ENCODE data around the gene G6PC2.
"Not testable (repeated sequence)": the region's sequence is repeated elsewhere in the genome, so short reads cannot be mapped to it uniquely, and the experiment has no call there.

The G6PC2 gene, protein sequence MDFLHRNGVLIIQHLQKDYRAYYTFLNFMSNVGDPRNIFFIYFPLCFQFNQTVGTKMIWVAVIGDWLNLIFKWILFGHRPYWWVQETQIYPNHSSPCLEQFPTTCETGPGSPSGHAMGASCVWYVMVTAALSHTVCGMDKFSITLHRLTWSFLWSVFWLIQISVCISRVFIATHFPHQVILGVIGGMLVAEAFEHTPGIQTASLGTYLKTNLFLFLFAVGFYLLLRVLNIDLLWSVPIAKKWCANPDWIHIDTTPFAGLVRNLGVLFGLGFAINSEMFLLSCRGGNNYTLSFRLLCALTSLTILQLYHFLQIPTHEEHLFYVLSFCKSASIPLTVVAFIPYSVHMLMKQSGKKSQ

DNA sequence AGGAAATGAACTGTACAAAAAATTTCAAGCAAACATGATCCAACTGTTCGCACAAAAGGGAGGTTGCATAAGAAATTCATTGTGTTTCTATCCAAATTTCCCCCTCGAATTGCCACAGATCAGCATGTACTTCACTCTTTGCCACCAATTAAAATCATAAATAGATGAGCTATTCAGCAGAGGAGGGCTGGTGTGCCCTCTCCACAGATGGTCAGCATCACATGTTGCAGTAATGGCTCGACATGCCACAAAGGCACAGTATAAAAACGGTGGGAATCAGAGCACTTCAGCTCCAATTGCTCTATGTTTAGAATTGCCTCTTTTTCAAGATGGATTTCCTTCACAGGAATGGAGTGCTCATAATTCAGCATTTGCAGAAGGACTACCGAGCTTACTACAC lies at the start of gene G6PC2:
TSS of gene G6PC2 (plus strand) at position 289 of the 400 bp plus-strand sequence. CDS start at position 330, 41 bp downstream.
- DNase-seq: no peak

DNA sequence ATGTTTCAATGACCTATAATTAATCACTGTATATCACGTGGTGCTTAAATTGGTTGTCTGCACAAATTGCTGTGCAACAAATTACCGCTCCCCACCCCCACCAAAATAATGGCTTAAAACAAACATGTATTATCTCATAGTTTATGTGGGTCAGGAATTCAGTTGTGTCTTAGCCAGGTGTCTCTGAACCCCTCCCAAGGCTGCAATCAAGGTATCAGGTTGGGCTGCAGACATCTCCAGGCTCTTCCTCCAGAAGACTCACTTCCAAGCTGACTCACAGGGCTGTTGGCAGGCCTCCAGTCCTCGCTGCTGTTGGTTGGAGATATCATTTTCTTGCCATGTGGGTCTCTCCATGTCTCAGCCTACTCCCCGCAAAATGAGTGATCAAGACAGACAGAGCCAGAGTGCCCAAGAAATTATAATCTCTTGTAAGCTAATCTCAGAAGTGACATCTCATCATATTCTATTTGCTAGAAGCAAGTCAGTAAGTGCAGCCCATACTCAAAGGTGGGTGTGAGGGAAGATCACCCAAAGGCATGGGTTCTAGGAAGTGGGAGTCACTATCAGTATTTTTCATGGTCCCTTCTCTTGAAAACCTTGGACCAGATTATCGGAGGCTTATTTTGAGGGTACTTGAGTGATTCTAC lies 49.3 kb upstream of the G6PC2 start:
- no peak for DNase-seq

DNA sequence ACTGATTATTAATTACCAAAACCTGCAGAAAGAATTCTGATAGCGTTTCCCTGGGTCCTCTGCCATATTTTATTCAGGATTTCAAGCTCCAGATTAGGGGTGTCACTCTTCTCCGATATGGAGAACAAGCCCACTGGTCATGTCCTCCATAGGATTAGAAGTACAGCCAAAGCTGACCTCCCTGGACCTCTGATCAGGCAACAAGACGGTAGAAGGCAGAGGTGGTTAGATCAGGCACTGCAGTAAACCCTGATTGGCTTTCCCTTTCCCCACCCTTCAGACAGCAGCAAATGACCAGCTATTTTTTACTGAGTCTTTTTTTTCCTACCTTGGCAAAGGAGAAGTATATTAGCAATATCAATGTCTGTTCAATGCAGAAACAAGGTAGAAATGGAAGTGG lies 48.6 kb upstream of the G6PC2 start:
- DNase-seq: no peak

DNA sequence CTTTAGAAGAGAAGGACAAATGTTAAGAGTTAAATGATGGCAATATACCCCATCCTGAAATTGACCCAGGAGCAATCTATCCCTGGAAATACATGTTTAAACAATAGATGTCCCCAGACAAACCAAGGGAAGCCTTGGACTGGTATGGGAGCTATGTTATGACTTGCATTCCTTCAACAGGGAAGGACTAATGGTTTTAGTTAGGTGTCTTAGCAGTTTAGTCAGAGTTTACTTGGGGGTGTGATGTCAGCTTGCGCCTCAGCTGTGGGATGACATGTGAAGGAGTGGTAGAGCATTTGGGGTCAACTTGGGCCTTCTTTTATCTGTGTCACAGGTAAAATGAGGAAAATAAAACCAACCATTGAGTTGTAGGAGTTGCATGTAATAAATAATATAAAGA lies 47.6 kb upstream of the G6PC2 start:
- DNase-seq: no peak

DNA sequence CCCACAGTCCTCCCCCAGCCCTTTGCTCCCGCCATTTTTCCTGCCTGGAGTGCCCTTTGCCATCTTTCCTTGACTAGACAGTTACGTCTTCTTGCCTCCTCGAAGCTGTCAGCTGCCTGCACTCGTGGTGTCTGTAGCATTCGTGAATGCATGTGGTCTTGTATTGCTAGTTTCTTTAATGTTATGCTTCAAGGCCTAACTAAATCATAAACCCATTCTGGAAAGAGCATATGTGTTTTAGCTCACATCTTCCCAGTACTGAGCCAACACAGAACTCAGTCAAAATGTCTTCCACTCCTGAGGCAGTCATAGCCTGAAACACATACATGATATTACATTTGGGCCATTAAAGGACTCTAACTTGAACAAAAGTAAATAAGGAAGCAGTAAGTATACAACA lies 46.4 kb upstream of the G6PC2 start:
- DNase-seq: no peak

DNA sequence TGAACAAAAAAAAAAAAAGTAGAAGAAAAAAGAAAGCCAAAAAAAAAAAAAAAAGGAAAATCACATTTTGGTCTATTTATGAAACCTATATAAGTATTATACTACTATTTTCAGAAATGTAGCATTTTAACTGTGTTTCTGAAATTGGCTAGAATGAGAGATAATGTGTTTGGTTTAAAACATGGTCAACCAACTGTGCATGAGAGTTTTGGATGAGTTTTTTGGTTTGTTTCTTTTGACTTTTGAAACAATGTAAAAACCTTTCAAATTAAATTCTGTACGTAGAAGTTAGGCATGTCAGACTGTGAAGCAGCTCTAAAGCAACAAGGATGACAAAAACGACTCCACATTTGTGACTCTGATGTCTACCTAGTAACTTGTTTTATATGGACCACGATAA lies 45.5 kb upstream of the G6PC2 start:
- DNase-seq: no peak

DNA sequence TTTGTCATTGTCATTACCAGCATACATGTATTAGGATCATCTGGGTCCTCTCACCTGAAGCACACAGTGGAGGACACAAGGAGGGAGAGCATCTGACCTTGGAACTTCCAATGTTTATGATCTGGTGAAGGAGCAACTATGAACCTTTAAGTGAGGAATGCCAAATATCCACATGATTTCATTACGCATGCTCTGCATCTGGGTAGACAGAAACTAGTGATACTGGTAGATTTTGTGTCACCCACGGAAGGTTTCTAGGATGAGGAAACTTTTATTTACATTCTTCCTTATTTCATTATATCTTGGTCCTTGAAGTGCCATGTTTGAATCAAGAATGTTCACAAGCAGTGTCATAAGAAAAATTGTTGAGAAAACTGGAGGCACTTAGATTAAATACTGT lies 42.9 kb upstream of the G6PC2 start:
- no peak for DNase-seq

DNA sequence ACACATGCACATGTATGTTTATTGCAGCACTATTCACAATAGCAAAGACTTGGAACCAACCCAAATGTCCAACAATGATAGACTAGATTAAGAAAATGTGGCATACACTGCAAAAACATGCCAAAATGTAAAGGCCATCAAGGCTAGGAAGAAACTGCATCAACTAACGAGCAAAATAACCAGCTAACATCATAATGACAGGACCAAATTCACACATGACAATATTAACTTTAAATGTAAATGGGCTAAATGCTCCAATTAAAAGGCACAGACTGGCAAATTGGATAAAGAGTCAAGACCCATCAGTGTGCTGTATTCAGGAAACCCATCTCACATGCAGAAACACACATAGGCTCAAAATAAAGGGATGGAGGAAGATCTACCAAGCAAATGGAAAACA lies 33.9 kb upstream of the G6PC2 start:
- not testable (repeated sequence) for DNase-seq

DNA sequence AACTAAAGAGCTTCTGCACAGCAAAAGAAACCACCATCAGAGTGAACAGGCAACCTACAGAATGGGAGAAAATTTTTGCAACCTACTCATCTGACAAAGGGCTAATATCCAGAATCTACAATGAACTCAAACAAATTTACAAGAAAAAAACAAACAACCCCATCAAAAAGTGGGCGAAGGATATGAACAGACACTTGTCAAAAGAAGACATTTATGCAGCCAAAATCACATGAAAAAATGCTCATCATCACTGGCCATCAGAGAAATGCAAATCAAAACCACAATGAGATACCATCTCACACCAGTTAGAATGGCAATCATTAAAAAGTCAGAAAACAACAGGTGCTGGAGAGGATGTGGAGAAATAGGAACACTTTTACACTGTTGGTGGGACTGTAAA lies 30.7 kb upstream of the G6PC2 start:
- not testable (repeated sequence) for DNase-seq

DNA sequence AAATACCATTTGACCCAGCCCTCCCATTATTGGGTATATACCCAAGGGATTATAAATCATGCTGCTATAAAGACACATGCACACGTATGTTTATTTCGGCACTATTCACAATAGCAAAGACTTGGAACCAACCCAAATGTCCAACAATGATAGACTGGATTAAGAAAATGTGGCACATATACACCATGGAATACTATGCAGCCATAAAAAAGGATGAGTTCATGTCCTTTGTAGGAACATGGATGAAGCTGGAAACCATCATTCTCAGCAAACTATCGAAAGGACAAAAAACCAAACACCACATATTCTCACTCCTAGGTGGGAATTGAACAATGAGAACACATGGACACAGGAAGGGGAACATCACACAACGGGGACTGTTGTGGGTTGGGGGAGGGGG lies 30.3 kb upstream of the G6PC2 start:
- not testable (repeated sequence) for DNase-seq

DNA sequence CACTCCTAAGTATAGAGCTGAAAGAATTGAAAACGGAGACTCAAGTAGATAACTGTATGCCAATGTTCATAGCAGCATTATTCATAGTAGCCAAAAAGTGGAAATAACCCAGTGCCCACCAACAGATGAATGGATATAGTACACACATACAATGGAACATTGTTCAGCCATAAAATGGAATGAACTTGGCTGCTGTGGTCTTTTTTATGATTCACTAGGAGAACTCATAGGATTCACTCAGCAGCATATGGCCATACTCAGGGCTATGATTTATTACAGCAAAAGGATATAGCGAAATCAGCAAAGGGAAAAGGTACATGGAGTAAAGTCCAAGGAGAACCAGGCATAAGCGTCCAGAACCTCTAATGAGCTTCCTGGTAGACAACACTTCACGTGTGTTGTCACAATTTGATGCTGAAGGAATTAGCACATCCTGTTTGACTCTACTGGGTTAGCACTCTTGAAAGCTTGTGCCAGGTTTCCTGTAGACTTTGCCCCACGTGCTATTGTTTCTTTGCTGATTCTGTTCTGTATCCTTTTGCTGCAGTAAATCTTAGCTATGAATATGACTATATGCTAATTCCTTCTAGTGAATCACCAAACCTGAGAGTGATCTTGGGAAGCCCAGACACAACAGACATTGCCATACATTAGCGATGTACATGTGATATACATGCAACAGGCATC lies 26.6 kb upstream of the G6PC2 start:
- DNase-seq: no peak

DNA sequence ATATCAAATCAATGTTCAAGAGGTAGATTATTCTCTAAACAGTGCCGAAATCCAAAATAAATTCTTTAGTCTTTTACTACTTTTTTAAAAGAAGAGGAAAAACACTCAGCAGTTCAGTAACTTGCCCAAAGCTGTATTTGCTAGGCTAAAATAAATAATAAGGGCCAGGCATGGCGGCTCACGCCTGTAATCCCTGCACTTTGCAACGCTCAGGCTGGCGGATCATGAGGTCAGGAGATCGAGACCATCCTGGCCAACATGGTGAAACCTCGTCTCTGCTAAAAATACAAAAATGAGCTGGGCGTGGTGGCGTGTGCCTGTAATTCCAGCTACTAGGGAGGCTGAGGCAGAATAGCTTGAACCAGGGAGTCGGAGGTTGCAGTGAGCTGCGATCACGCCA lies 18.9 kb upstream of the G6PC2 start:
- DNase-seq: not testable (repeated sequence)

DNA sequence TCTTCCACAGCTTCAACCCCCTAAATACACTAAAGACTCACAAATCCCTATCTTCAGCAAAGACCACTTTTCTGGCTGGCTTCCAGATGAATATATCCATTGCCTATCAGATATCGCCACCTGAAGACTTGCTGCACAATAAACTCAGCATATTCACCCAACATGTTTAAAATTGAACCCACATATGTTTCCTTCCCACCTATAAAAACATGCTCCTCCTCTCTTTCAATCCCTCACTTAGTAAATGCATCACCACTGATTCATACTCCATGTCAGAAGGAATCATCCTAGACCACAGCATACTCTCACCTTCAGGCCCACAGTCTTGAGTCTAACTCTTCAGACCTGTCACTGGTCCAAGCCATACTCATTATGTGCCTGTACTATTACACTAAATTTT lies 16.1 kb upstream of the G6PC2 start:
- no peak for DNase-seq

DNA sequence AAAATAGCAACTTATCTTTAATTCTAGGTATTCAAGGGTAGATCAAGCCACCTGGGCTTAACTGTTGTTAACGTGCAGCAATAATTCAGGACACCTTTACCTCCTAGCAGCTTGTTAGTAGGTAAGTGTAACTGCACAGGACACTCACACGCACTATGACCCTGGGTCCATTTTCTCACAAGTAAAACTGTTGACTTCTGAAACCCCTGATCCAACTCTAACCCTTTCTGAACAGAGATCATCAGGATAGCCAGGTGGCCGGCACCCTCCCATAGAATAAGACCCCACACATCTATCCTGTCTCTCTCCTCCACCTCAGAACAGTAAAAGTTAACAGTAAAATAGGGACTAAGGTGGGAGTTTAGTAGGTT lies 11.5 kb upstream of the G6PC2 start:
- no peak for DNase-seq

DNA sequence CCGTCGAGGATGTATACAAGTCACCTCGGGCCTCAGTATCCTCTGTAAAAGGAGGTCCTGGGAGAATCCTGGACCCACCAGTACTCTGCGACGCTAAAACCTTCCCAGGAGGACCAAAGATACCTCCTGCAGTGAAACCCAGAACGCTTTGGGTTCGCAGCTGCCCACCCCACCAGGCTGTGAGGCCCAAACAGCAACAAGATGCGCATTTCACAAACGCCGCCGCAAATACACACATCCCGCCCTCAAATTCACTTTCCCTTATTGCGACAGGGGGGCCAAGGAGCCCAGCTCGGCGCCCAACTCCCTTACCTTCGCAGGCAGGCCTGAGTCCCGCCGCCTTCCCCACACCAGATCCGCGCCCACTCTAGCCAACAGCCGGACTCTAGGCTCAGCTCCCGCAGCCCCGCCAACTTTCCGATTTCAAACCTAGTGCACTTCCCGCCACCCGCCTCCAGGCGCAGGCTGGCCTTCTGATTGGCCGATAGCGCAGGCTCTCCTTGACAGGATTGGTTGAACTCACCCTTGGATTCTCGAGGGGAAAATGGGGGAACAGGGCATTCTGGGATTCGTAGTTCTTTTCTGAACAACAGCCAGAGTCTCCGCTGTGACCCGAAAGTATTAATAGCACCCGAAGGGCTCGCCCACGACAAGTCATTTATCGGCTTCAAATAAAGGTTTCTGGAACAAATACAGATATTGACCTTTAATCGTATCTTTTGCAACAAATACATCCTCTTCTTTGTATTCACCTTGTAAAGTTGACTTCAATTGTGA lies 10.9 kb upstream of the G6PC2 start, which contains the start of gene SPC25:
TSS of gene SPC25 (minus strand) at position 425 of the 777 bp plus-strand sequence. CDS start 911 bp downstream, outside the sequence.
- peak; percentile 79 for DNase-seq

DNA sequence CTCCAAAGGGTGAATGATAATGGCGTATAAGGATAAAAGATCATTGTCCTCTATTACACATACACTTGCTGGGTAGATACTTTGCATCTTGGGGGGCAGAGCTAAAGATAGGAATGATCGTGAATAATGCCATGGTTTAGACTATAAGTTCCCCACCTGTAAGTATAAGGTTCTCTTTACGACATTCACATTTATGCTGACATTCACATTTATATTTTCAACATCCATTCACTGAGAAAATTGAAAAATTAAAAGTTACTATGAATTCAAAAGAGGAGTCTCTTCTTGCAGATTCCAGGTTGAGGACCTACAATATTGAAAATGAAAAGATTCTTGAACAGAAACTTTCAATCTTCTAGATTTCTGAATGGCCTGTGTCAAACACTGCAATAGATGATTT lies 8.8 kb upstream of the G6PC2 start:
- no peak for DNase-seq

DNA sequence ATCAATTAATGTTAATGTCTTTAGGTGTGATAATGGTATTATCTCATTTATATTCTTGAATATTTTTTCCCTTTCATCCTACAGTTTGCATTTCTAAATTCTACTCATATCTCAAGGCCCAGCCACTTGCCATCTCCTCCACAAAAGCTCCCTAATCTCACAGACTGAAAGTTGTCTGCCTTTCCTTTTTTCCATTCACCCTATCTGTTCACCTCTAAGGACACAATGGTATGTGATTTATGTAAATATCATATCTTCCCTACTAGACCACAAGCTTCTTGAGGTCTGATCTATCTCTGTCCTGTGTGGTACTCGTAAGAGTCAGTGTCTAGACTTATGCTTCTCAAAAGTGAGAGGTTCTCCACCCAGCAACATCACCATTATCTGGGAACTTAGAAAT lies 7.0 kb upstream of the G6PC2 start:
- DNase-seq: no peak

DNA sequence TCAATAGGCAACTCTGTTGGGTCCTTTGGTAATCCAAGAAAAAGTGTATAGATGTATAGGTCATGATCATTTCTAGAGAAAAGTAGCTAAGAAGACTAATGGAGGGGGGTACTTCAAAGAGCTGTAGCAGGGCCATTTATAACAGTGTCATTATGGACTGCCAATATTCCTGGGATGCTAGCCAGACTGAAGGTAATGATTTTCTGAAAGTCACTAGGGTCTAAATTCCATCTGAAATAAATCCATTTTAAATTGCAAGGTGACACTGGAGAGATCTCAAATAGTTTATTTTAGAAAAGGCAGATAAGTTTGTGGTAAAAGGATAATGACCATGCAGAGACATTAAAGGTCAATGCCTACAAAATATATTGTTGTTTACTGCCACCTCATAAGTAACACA lies 6.4 kb upstream of the G6PC2 start:
- no peak for DNase-seq

DNA sequence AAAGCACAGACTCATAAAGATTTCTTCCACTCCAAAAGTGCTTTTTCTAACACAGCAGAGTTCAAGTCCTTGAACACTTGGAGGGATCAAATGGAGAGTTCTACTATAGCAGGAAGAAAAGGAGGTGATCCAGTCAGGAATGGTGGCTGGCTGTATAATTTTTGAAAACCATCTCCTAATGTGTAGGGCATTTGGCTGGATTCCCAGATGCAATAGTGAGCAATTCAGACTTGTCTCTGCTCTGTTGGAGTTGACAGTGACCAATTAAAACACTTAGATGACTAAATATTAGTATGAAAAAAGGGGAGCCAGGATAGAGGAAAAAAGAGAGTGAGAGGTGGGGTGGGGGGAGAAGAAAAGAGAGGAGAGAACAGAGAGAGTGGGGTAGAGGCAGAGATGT lies 5.3 kb upstream of the G6PC2 start:
- DNase-seq: no peak

DNA sequence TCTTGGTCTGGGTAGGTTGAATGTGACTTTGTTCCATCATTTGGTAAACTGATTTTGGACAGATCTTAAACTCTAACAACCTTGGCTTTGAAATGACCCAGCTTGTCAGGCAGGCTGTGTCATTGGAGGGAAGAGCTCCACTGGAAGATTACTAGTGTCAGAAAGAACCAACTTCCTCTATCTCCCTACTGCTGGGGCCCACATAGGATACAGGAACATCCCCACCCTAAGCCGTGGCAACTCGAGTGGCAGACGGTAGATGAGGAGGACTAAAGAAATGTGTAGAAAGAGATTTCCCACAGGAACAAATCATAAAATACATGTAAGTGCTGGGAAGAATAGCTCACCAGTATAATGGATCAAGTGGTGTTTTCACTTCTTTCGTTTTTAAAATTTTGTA lies 4.3 kb upstream of the G6PC2 start:
- no peak for DNase-seq

DNA sequence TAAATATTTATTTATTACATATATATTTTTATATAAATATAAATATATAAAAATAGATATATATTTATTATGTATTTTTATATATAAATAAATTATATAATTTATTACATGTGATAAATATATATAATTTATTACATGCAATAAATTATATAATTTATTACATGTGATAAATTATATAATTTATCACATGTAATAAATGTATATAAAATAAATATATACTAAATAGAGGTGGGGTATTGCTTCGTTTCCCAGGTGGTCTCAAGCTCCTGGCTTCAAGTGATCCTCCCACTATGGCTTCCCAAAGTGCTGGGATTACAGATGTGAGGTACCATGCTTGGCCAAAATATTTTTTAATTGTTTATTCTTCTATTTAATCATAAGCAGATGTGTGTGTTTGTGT lies 3.6 kb upstream of the G6PC2 start:
- DNase-seq: no peak

DNA sequence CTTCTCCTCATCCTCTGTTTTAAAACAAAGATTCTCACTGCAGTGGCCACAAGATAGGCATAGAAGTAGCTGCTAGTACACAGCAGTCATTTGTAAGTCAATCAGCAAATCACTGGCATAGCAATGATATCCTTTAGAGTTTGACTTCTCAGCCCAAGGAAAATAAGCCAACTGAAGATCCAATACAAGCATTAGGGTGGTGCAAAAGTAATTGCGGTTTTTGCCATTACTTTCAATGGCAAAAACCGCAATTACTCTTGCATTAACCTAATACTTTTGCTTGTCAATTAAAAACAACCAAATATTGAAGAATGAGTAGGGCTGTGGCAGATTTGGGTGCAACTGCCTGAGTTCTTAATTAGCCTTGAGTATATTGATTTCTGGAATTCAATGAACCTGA lies 2.8 kb downstream of the G6PC2 start:
- no peak for DNase-seq

DNA sequence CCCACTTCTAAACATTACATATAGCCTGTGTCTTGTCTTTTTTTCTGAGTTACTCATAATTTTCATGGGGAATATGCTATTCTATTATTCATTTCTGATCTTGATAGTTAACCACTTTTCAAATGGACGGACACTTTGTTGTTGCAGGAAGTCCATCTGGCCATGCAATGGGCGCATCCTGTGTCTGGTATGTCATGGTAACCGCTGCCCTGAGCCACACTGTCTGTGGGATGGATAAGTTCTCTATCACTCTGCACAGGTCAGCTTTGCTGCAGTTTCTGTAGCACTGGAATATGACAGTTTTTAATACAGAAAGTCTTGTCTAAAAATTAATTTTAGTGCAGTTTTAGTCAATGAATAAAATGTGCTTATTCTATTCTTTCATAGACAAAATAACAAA lies 3.3 kb downstream of the G6PC2 start:
- no peak for DNase-seq

All from activated CD4-positive, CD25-positive, alpha-beta regulatory T cell treated with anti-CD3 and anti-CD28 coated beads, Interleukin-2, amount 50 U/mL, for 72 hours (primary cell).